ENCODE results near the gene ANO9.
A peak's percentile ranks its signal among the peaks of the same experiment; 100 is the strongest.
"Not testable (repeated sequence)": the region's sequence is repeated elsewhere in the genome, so short reads cannot be mapped to it uniquely, and the experiment has no call there.

The ANO9 gene

GRCh38 chr11:413120-414081 lies 28.4 kb downstream of the ANO9 start:
- DNase-seq: no peak

GRCh38 chr11:412641-413119 lies 29.1 kb downstream of the ANO9 start:
- DNase-seq: no peak

GRCh38 chr11:411520-411919 lies 30.3 kb downstream of the ANO9 start:
- not testable (repeated sequence) for DNase-seq

GRCh38 chr11:410711-411110 lies 31.1 kb downstream of the ANO9 start:
- DNase-seq: not testable (repeated sequence)

- DNase-seq: no peak
Measured at GRCh38 chr11:409600-410483, 32.0 kb downstream of the ANO9 start.

- DNase-seq: no peak
Measured at GRCh38 chr11:409008-409599, 32.7 kb downstream of the ANO9 start.

GRCh38 chr11:408154-409007 lies 33.4 kb downstream of the ANO9 start:
- no peak for DNase-seq

- no peak for DNase-seq
Measured at GRCh38 chr11:407651-408123, 34.1 kb downstream of the ANO9 start.

GRCh38 chr11:406796-407650 lies 34.8 kb downstream of the ANO9 start:
- DNase-seq: peak; percentile 28

- no peak for DNase-seq
Measured at GRCh38 chr11:405954-406795, 35.6 kb downstream of the ANO9 start.

GRCh38 chr11:405323-405953 lies 36.4 kb downstream of the ANO9 start:
- DNase-seq: no peak

GRCh38 chr11:404551-405264 lies 37.1 kb downstream of the ANO9 start:
- DNase-seq: no peak

GRCh38 chr11:403761-404431 lies 37.9 kb downstream of the ANO9 start:
- no peak for DNase-seq

- no peak for DNase-seq
Measured at GRCh38 chr11:403021-403760, 38.6 kb downstream of the ANO9 start.

GRCh38 chr11:401196-401595 lies 40.6 kb downstream of the ANO9 start:
- DNase-seq: not testable (repeated sequence)

- no peak for DNase-seq
Measured at GRCh38 chr11:400241-400689, 41.5 kb downstream of the ANO9 start.

- DNase-seq: no peak
Measured at GRCh38 chr11:399731-400211, 42.0 kb downstream of the ANO9 start.
